ENCODE results near the gene VSNL1. TPM values are rescaled to one million over a fixed set of nuclear protein-coding genes. Genes with fewer than 3 reads are reported as not detected.

Gene VSNL1
- total RNA-seq, 1 donor from 2014 or later, result 94.4 TPM

DNA sequence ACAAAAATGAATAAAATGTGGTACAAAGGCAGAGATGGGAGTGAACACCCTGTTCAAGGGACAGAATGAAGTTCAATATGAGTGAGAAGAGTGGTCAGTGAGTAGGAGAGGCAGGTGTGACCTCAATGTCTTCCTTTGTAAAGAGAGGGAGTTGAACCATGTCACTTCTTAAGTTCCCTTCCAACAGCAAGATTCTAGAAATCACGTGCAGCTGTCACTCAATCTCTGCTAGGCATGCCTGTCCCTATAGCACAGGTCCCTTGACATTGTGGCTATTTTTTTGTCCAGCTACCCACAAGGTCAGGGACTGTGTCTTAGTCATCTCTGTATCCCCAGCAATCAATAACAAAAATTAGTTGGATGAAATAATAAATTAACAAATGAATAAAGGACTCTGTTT, 66.9 kb downstream of the VSNL1 start:
- H4K20me1 ChIP-seq (ENCODE audit: low read depth), result peaks cover 22% of the 10 kb centered on the region
- peaks cover 10% of the 10 kb centered on the region for H3K4me1 ChIP-seq
- Mint-ChIP-seq H3K4me1 (peaks cover 18% of the 10 kb centered on the region), H3K27ac (no peak overlapping the region), H3K4me3 (no peak overlapping the region), H3K9me3 (no peaks in the 10 kb centered on the region), H3K36me3 (no peaks in the 10 kb centered on the region), H3K27me3 (ENCODE audit: insufficient read depth, low read depth) (peaks cover 5% of the 10 kb centered on the region)
- TF ChIP-seq, protein P1, sequence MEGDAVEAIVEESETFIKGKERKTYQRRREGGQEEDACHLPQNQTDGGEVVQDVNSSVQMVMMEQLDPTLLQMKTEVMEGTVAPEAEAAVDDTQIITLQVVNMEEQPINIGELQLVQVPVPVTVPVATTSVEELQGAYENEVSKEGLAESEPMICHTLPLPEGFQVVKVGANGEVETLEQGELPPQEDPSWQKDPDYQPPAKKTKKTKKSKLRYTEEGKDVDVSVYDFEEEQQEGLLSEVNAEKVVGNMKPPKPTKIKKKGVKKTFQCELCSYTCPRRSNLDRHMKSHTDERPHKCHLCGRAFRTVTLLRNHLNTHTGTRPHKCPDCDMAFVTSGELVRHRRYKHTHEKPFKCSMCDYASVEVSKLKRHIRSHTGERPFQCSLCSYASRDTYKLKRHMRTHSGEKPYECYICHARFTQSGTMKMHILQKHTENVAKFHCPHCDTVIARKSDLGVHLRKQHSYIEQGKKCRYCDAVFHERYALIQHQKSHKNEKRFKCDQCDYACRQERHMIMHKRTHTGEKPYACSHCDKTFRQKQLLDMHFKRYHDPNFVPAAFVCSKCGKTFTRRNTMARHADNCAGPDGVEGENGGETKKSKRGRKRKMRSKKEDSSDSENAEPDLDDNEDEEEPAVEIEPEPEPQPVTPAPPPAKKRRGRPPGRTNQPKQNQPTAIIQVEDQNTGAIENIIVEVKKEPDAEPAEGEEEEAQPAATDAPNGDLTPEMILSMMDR (IDR thresholded peaks at IDR 0.05), result no peak
- TF ChIP-seq EZH2 (IDR thresholded peaks at IDR 0.05) (no peak), EZH2phosphoT487 (IDR thresholded peaks at IDR 0.05) (no peak)
- H3K27ac ChIP-seq, result no peak overlapping the region
- H3K9ac ChIP-seq, result no peak overlapping the region
- H3F3A ChIP-seq (ENCODE audit: low read depth), result peaks cover 3% of the 10 kb centered on the region
- H3K36me3 ChIP-seq, result no peaks in the 10 kb centered on the region
- H2AFZ ChIP-seq (replicated peaks), result no peak overlapping the region
- H3K4me3 ChIP-seq, result no peak overlapping the region
- no peak for DNase-seq (ENCODE audit: low spot score)
- H3K9me3 ChIP-seq (ENCODE audit: low read depth), result no peaks in the 10 kb centered on the region
- H3K4me2 ChIP-seq, result no peak overlapping the region
- no peaks in the 10 kb centered on the region for H3K79me2 ChIP-seq (ENCODE audit: low read depth)
- no peaks in the 10 kb centered on the region for H3K27me3 ChIP-seq

DNA sequence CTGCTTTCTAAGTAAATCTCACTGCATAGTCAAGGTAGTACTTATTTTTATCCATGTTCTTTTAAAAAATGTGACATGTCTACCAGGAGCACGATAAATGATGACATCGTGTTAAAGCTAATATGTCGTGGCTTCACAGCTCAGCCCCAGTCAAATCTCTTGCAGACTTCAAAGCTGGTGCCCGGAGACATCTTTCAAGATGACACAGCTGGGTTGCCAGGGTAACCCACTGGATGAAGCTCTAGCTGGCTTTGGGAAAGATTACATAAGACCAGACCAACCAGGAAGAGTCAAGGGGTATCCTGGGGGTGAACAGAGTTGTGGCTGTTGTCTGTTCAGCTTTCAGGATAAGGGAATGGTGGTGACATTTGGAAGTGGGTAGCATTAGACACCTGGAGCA, 67.8 kb downstream of the VSNL1 start:
- Histone ChIP-seq H3K36me3 (no peaks in the 10 kb centered on the region), H3K27me3 (no peaks in the 10 kb centered on the region), H3K9me3 (ENCODE audit: low read depth) (no peaks in the 10 kb centered on the region), H4K20me1 (ENCODE audit: low read depth) (peaks cover 22% of the 10 kb centered on the region), H3K9ac (no peak overlapping the region), H3K79me2 (ENCODE audit: low read depth) (no peaks in the 10 kb centered on the region), H3K4me3 (no peak overlapping the region), H2AFZ (replicated peaks) (no peak overlapping the region), H3K27ac (no peak overlapping the region), H3K4me1 (peaks cover 10% of the 10 kb centered on the region), H3K4me2 (no peak overlapping the region), H3F3A (ENCODE audit: low read depth) (peaks cover 3% of the 10 kb centered on the region)
- DNase-seq (ENCODE audit: low spot score), result no peak
- Mint-ChIP-seq H3K4me1 (peaks cover 18% of the 10 kb centered on the region), H3K27me3 (ENCODE audit: insufficient read depth, low read depth) (peaks cover 5% of the 10 kb centered on the region), H3K36me3 (no peaks in the 10 kb centered on the region), H3K9me3 (no peaks in the 10 kb centered on the region), H3K4me3 (no peak overlapping the region), H3K27ac (no peak overlapping the region)
- TF ChIP-seq, protein P1 (IDR thresholded peaks at IDR 0.05), result no peak
- no peak for TF ChIP-seq EZH2phosphoT487 (IDR thresholded peaks at IDR 0.05)

DNA sequence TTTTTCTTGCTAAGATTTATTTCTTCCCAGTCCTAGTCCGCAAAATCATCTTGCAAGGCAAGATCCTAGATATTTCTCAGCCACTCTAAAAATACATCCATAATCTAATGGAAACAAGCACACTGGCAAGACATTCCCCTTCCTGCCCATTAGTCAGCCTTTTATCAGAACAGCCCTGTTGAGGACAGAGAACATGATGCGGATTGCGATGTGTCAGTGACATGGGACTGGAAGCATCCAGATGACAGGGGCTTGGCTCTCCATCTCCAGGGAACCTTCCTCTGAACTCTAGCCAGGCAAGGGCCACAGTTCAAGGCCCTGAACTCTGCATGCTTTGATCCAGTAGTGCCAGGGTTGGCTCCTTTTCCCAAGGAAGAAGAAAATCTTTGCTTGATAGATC, 70.0 kb downstream of the VSNL1 start:
- no peaks in the 10 kb centered on the region for H3K36me3 Mint-ChIP-seq
- no peak overlapping the region for H3K4me2 ChIP-seq
- H3F3A ChIP-seq (ENCODE audit: low read depth), result peaks cover 3% of the 10 kb centered on the region
- H3K27ac ChIP-seq, result no peak overlapping the region
- no peak overlapping the region for H3K9ac ChIP-seq
- H3K36me3 ChIP-seq, result no peaks in the 10 kb centered on the region
- no peak overlapping the region for H3K27ac Mint-ChIP-seq
- peaks cover 10% of the 10 kb centered on the region for H3K4me1 ChIP-seq
- no peaks in the 10 kb centered on the region for H3K27me3 ChIP-seq
- no peak overlapping the region for H3K4me3 ChIP-seq
- H2AFZ ChIP-seq (replicated peaks), result no peak overlapping the region
- no peaks in the 10 kb centered on the region for H3K9me3 Mint-ChIP-seq
- H3K79me2 ChIP-seq (ENCODE audit: low read depth), result no peaks in the 10 kb centered on the region
- no peak for DNase-seq (ENCODE audit: low spot score)
- H3K4me3 Mint-ChIP-seq, result no peak overlapping the region
- H3K4me1 Mint-ChIP-seq, result peaks cover 25% of the 10 kb centered on the region
- TF ChIP-seq EZH2 (IDR thresholded peaks at IDR 0.05), result no peak
- TF ChIP-seq, protein P1 (IDR thresholded peaks at IDR 0.05), result no peak
- TF ChIP-seq EZH2phosphoT487 (IDR thresholded peaks at IDR 0.05), result no peak
- H3K9me3 ChIP-seq (ENCODE audit: low read depth), result no peaks in the 10 kb centered on the region
- H4K20me1 ChIP-seq (ENCODE audit: low read depth), result peaks cover 22% of the 10 kb centered on the region
- peaks cover 3% of the 10 kb centered on the region for H3K27me3 Mint-ChIP-seq (ENCODE audit: insufficient read depth, low read depth)
